Astrocyte of the cerebellum (primary cell): ENCODE data around the gene ANKMY2.
"Not testable (repeated sequence)": the region's sequence is repeated elsewhere in the genome, so short reads cannot be mapped to it uniquely, and the experiment has no call there.

Experiments
- DNase-seq: peaks from one replicate; pipeline ENCODE4 v3.0.0-alpha.2; 2011; ENCODE audit warnings: low read depth
- H3K4me3 ChIP-seq: 2 replicates; pipeline ENCODE4 v1.5.1; 2011; ENCODE audit warnings: mild to moderate bottlenecking, low read depth, low read length, moderate library complexity
- CTCF ChIP-seq: IDR thresholded peaks from 2 replicates; pipeline ENCODE4 v1.5.1; 2012; ENCODE audit warnings: low read length, low read depth, moderate library complexity, mild to moderate bottlenecking; ENCODE audit errors: missing control alignments
- in situ Hi-C: cut with HindIII; loops from 2 replicates; pipeline ENCODE4 v1.10.0; 2017; ENCODE audit warnings: low sequenced_read_pairs

Gene ANKMY2

GRCh38 chr7:16611711-16612110, 33.8 kb downstream of the ANKMY2 start:
- in situ Hi-C loops, result no loop called here
- TF ChIP-seq CTCF, result no peak
- no peak for DNase-seq
- no peak overlapping the region for H3K4me3 ChIP-seq

- H3K4me3 ChIP-seq, result no peak overlapping the region
- in situ Hi-C loops, result no loop called here
- no peak for TF ChIP-seq CTCF
- DNase-seq, result no peak
Measured at GRCh38 chr7:16609842-16610450, 35.6 kb downstream of the ANKMY2 start.

- no peak overlapping the region for H3K4me3 ChIP-seq
- in situ Hi-C loops, result no loop called here
- no peak for TF ChIP-seq CTCF
- no peak for DNase-seq
Measured at GRCh38 chr7:16606704-16607103, 38.9 kb downstream of the ANKMY2 start.

- no peak overlapping the region for H3K4me3 ChIP-seq
- DNase-seq, result no peak
- in situ Hi-C loops, result no loop called here
- TF ChIP-seq CTCF, result no peak
Measured at GRCh38 chr7:16604054-16604453, 41.5 kb downstream of the ANKMY2 start.

- in situ Hi-C loops, result no loop called here
- no peak overlapping the region for H3K4me3 ChIP-seq
- no peak for DNase-seq
- no peak for TF ChIP-seq CTCF
Measured at GRCh38 chr7:16603633-16604032, 41.9 kb downstream of the ANKMY2 start.

- no peak overlapping the region for H3K4me3 ChIP-seq
- TF ChIP-seq CTCF, result no peak
- in situ Hi-C loops, result no loop called here
- no peak for DNase-seq
Measured at GRCh38 chr7:16599860-16600259, 45.7 kb downstream of the ANKMY2 start.

DNA sequence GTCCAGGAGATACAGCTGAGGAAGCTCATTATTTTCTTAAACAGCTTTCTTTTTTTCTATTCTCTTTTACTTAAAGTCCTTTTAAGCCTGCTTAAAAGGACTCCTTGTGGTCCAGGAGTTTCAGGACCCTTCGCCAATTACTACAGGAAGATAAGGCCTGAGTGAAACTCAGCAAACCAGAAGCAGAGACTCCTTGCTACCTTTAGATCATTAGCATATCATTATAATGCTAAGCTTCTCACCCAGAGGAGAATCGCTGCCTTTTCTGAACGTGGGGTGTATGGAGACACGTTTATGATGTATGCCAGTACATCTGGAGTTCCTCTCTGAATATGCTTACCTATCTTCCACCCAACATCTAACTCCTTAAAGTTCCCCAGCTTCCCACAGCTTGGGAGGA, 47.5 kb downstream of the ANKMY2 start:
- TF ChIP-seq CTCF, result no peak

GRCh38 chr7:16595596-16595995, 50.0 kb downstream of the ANKMY2 start:
- in situ Hi-C loops, H3K4me3 ChIP-seq, DNase-seq: not testable (repeated sequence)

More for the DNA sequence above, 47.5 kb downstream of the ANKMY2 start:
- H3K4me3 ChIP-seq, result no peak overlapping the region
- no peak for DNase-seq
- in situ Hi-C loops, result no loop called here
